Tracheal epithelial cell (primary cell): ENCODE results near the gene MEIS1. TPM values are rescaled to one million over a fixed set of nuclear protein-coding genes. Genes with fewer than 3 reads are reported as not detected.

Experiments used
- total RNA-seq: library from RNA; depleted of rRNA; stranded (reverse); fragments of >200 nt; gene quantifications from 2 replicates; pipeline ENCODE4 v1.2.1, GENCODE V29; 2014

The MEIS1 gene
- 8.9 and 26.4 TPM in 2 replicates for total RNA-seq

DNA sequence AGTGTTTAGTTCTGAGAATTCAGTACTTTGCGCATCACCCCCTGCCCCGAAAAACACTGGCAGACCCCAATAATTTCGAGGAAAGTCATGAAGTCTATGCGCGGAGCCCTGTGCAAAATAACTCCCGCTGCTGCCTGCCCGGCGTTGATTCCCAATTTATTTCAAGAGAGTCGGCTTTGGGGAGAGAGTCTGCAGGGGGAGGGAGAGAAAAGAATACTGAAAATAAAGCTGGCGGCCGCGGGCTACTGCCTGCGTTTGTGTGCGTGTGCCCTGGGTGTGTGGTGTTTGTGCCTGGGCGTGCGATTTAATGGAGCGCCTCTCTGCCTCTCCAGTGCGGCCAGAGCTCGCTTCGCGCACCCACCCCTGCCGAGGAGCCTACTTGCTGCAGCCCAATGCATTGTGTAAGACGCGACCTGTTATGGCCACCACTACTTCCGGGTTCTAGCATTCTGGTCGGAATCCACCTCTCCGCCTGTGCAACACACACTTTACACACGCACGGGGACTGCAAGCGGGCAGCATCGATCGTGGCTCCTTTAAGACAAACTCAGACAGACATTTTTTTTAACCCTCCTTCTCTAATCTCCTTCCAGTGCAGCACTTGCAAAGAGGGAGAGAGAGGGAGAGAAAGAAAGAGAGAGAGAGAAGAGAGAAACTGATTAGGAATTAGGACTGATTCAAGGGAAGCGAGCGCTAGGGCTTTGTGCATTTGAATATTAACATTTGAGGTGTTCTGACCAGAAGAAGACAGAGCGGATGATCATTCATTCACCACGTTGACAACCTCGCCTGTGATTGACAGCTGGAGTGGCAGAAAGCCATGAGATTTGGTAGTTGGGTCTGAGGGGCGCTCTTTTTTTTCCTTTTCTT, at the start of gene MEIS1:
Gene MEIS1, plus strand, starts transcription at position 447 of the 870 bp plus-strand sequence. CDS start 732 bp downstream, outside the sequence.

